ENCODE data around the gene TAS2R13. TPM values are rescaled to one million over a fixed set of nuclear protein-coding genes. Genes with fewer than 3 reads are reported as not detected.

Gene TAS2R13
- total RNA-seq = 1 to 10 TPM; 1.0 to 1.3 TPM

- H3K4me3 Mint-ChIP-seq = no peak within 1 kb of the TSS
- DNase-seq (no peak), ATAC-seq (ENCODE audit: low read depth) (no peak)
- H3K4me1 Mint-ChIP-seq = no peaks in the 10 kb centered on the region
- H3K27me3 Mint-ChIP-seq = no peaks in the 10 kb centered on the region
- no peak within 1 kb of the TSS for H3K27ac Mint-ChIP-seq
- peaks cover 7% of the 10 kb centered on the region for H3K9me3 Mint-ChIP-seq
- POLR2A ChIA-PET = no interaction called here
- H3K36me3 Mint-ChIP-seq = peaks cover 13% of the 10 kb centered on the region
Observed at GRCh38 chr12:10909462-10909861, at the start of gene TAS2R13. TSS of gene TAS2R13 (minus strand) at chr12:10909562. CDS start at chr12:10909298, 264 bp downstream.

- H3K36me3 Mint-ChIP-seq = peaks cover 42% of the 10 kb centered on the region
- no peak for DNase-seq
- peaks cover 22% of the 10 kb centered on the region for H3K9me3 Mint-ChIP-seq
- H3K27ac Mint-ChIP-seq = no peak overlapping the region
- H3K27me3 Mint-ChIP-seq = no peaks in the 10 kb centered on the region
- ATAC-seq (ENCODE audit: low read depth) = no peak
- peaks cover 25% of the 10 kb centered on the region for H3K4me1 Mint-ChIP-seq
- POLR2A ChIA-PET = no interaction called here
- no peak overlapping the region for H3K4me3 Mint-ChIP-seq
Observed at GRCh38 chr12:10957741-10958140, 48.4 kb upstream of the TAS2R13 start.

- Mint-ChIP-seq H3K4me1 (peaks cover 22% of the 10 kb centered on the region), H3K27me3 (no peaks in the 10 kb centered on the region), H3K36me3 (peaks cover 39% of the 10 kb centered on the region), H3K4me3 (no peak overlapping the region), H3K27ac (no peak overlapping the region), H3K9me3 (peaks cover 24% of the 10 kb centered on the region)
- DNase-seq = no peak
- POLR2A ChIA-PET = no interaction called here
- no peak for ATAC-seq (ENCODE audit: low read depth)
Observed at GRCh38 chr12:10956085-10956484, 46.7 kb upstream of the TAS2R13 start.

- no peak for DNase-seq
- Mint-ChIP-seq H3K27me3 (no peaks in the 10 kb centered on the region), H3K4me3 (no peak overlapping the region), H3K4me1 (peaks cover 12% of the 10 kb centered on the region), H3K27ac (no peak overlapping the region), H3K36me3 (peaks cover 42% of the 10 kb centered on the region), H3K9me3 (peaks cover 29% of the 10 kb centered on the region)
- ATAC-seq (ENCODE audit: low read depth) = no peak
- POLR2A ChIA-PET = no interaction called here
Observed at GRCh38 chr12:10952645-10953044, 43.3 kb upstream of the TAS2R13 start.

GRCh38 chr12:10943167-10943566 is 33.8 kb upstream of the TAS2R13 start:
- ATAC-seq (ENCODE audit: low read depth) = no peak
- no peak overlapping the region for H3K27ac Mint-ChIP-seq
- H3K4me3 Mint-ChIP-seq = no peak overlapping the region
- H3K9me3 Mint-ChIP-seq = peaks cover 21% of the 10 kb centered on the region
- POLR2A ChIA-PET = no interaction called here
- DNase-seq = no peak
- peaks cover 12% of the 10 kb centered on the region for H3K4me1 Mint-ChIP-seq
- H3K27me3 Mint-ChIP-seq = no peaks in the 10 kb centered on the region
- peaks cover 22% of the 10 kb centered on the region for H3K36me3 Mint-ChIP-seq

- Mint-ChIP-seq H3K9me3 (peaks cover 14% of the 10 kb centered on the region), H3K27me3 (no peaks in the 10 kb centered on the region), H3K4me3 (no peak overlapping the region), H3K36me3 (peaks cover 15% of the 10 kb centered on the region), H3K4me1 (peaks cover 12% of the 10 kb centered on the region), H3K27ac (no peak overlapping the region)
- DNase-seq (no peak), ATAC-seq (ENCODE audit: low read depth) (no peak)
- POLR2A ChIA-PET = no interaction called here
Observed at GRCh38 chr12:10941916-10942607, 32.7 kb upstream of the TAS2R13 start.

GRCh38 chr12:10941369-10941768 is 32.0 kb upstream of the TAS2R13 start:
- H3K36me3 Mint-ChIP-seq = peaks cover 13% of the 10 kb centered on the region
- no peak overlapping the region for H3K27ac Mint-ChIP-seq
- H3K9me3 Mint-ChIP-seq = peaks cover 7% of the 10 kb centered on the region
- DNase-seq (no peak), ATAC-seq (ENCODE audit: low read depth) (no peak)
- POLR2A ChIA-PET = no interaction called here
- H3K4me3 Mint-ChIP-seq = no peak overlapping the region
- peaks cover 12% of the 10 kb centered on the region for H3K4me1 Mint-ChIP-seq
- H3K27me3 Mint-ChIP-seq = no peaks in the 10 kb centered on the region

GRCh38 chr12:10940389-10940788 is 31.0 kb upstream of the TAS2R13 start:
- Mint-ChIP-seq H3K4me3 (no peak overlapping the region), H3K4me1 (peaks cover 12% of the 10 kb centered on the region), H3K27ac (no peak overlapping the region), H3K36me3 (peaks cover 12% of the 10 kb centered on the region), H3K9me3 (peaks cover 2% of the 10 kb centered on the region), H3K27me3 (no peaks in the 10 kb centered on the region)
- POLR2A ChIA-PET = no interaction called here
- no peak for ATAC-seq (ENCODE audit: low read depth)
- DNase-seq = no peak

- DNase-seq (no peak), ATAC-seq (ENCODE audit: low read depth) (no peak)
- H3K36me3 Mint-ChIP-seq = peaks cover 5% of the 10 kb centered on the region
- H3K27ac Mint-ChIP-seq = no peak within 1 kb of the TSS
- peaks cover 12% of the 10 kb centered on the region for H3K4me1 Mint-ChIP-seq
- H3K9me3 Mint-ChIP-seq = peaks cover 2% of the 10 kb centered on the region
- no peaks in the 10 kb centered on the region for H3K27me3 Mint-ChIP-seq
- H3K4me3 Mint-ChIP-seq = no peak within 1 kb of the TSS
- POLR2A ChIA-PET = no interaction called here
Observed at GRCh38 chr12:10939163-10939562, 29.8 kb upstream of the TAS2R13 start, which contains the start of gene TAS2R14. TSS of gene TAS2R14 (minus strand) at chr12:10939263. CDS start at chr12:10939207, 56 bp downstream.

GRCh38 chr12:10936506-10936905 is 27.1 kb upstream of the TAS2R13 start:
- H3K36me3 Mint-ChIP-seq = peaks cover 2% of the 10 kb centered on the region
- no peak for DNase-seq
- peaks cover under 1% of the 10 kb centered on the region for H3K9me3 Mint-ChIP-seq
- no peak for ATAC-seq (ENCODE audit: low read depth)
- H3K4me1 Mint-ChIP-seq = peaks cover under 1% of the 10 kb centered on the region
- no peak overlapping the region for H3K4me3 Mint-ChIP-seq
- H3K27ac Mint-ChIP-seq = no peak overlapping the region
- POLR2A ChIA-PET = no interaction called here
- H3K27me3 Mint-ChIP-seq = no peaks in the 10 kb centered on the region

- no peaks in the 10 kb centered on the region for H3K9me3 Mint-ChIP-seq
Observed at GRCh38 chr12:10928746-10929286, 19.5 kb upstream of the TAS2R13 start, which contains the start of gene PRH2. TSS of gene PRH2 (plus strand) at chr12:10929236. CDS start at chr12:10929274, 38 bp downstream.

GRCh38 chr12:10926269-10926668 is 16.9 kb upstream of the TAS2R13 start:
- Mint-ChIP-seq H3K27me3 (no peaks in the 10 kb centered on the region), H3K27ac (no peak overlapping the region), H3K4me3 (no peak overlapping the region), H3K36me3 (peaks cover 6% of the 10 kb centered on the region), H3K4me1 (no peaks in the 10 kb centered on the region), H3K9me3 (no peaks in the 10 kb centered on the region)
- no peak for DNase-seq
- POLR2A ChIA-PET = no interaction called here
- no peak for ATAC-seq (ENCODE audit: low read depth)

More at GRCh38 chr12:10928746-10929286, 19.5 kb upstream of the TAS2R13 start, which contains the start of gene PRH2:
- POLR2A ChIA-PET = no interaction called here
- peaks cover 6% of the 10 kb centered on the region for H3K36me3 Mint-ChIP-seq
- no peak within 1 kb of the TSS for H3K27ac Mint-ChIP-seq
- H3K4me1 Mint-ChIP-seq = no peaks in the 10 kb centered on the region
- H3K4me3 Mint-ChIP-seq = no peak within 1 kb of the TSS
- ATAC-seq (ENCODE audit: low read depth) (no peak), DNase-seq (no peak)
- no peaks in the 10 kb centered on the region for H3K27me3 Mint-ChIP-seq

GRCh38 chr12:10919809-10920208 is 10.4 kb upstream of the TAS2R13 start:
- Mint-ChIP-seq H3K9me3 (peaks cover 3% of the 10 kb centered on the region), H3K27ac (no peak overlapping the region), H3K4me1 (no peaks in the 10 kb centered on the region), H3K27me3 (no peaks in the 10 kb centered on the region), H3K36me3 (no peaks in the 10 kb centered on the region), H3K4me3 (no peak overlapping the region)
- POLR2A ChIA-PET = no interaction called here
- ATAC-seq (ENCODE audit: low read depth) = no peak
- no peak for DNase-seq

- H3K4me3 Mint-ChIP-seq = no peak overlapping the region
Observed at GRCh38 chr12:10910380-10910779, 1.0 kb upstream of the TAS2R13 start.

More at GRCh38 chr12:10910380-10910779, 1.0 kb upstream of the TAS2R13 start:
- Mint-ChIP-seq H3K9me3 (no peaks in the 10 kb centered on the region), H3K4me1 (no peaks in the 10 kb centered on the region), H3K27ac (no peak overlapping the region), H3K36me3 (peaks cover 6% of the 10 kb centered on the region), H3K27me3 (no peaks in the 10 kb centered on the region)
- POLR2A ChIA-PET = no interaction called here
- ATAC-seq (ENCODE audit: low read depth) = no peak
- DNase-seq = no peak

All from activated naive CD8-positive, alpha-beta T cell treated with anti-CD3 and anti-CD28 coated beads, Interleukin-2, amount 10 ng/mL, durations not matched to agents 7 days and 5 days (primary cell).